HepG2 (cell line): ENCODE data around the gene SOBP. TPM values are rescaled to one million over a fixed set of nuclear protein-coding genes. Genes with fewer than 3 reads are reported as not detected.

Experiments
- ATAC-seq: fragments of 200-7000 bp; cut with Tn5 transposase; 3 replicates; pipeline ENCODE4 v1.9.1; 2020; ENCODE audit warnings: mild to moderate bottlenecking, moderate library complexity
- BruUV-seq: library from RNA; stranded (reverse); fragments of 400-500 nt; replicated peaks from 2 replicates; lab custom pipeline; 2021; lab: Mats Ljungman, UMichigan
- CTCF ChIA-PET: fragments of 300-600 bp; formaldehyde crosslinking; extraction: SDS; loops from one replicate; lab custom pipeline; 2021; ENCODE audit warnings: low total read pairs, inconsistent platforms, low intra/inter-chr PET ratio; lab: Yijun Ruan, JAX
- POLR2A ChIA-PET: fragments of 350-600 bp; sonication (Branson Sonifier 250); formaldehyde crosslinking; loops from one replicate; lab custom pipeline; 2020; ENCODE audit warnings: antibody characterized with exemption, inconsistent platforms; lab: Yijun Ruan, JAX
- DNase-seq: peaks from one replicate; pipeline ENCODE4 v3.0.0-alpha.2; 2015; ENCODE audit warnings: low spot score
- FAIRE-seq: peaks from 3 replicates; lab custom pipeline; 2011; peaks lifted over from hg19 to GRCh38; lab: Jason Lieb, UNC
- H2AFZ ChIP-seq: one replicate; pipeline ENCODE4 v1.6.1; 2011; ENCODE audit warnings: low read length, inconsistent platforms
- H3K27ac ChIP-seq: fragments of 300-600 bp; 3 replicates; pipeline ENCODE4 v1.8.0; 2011; ENCODE audit warnings: mixed run types, mild to moderate bottlenecking, mixed read lengths, low read length, inconsistent platforms; ENCODE audit not compliant: insufficient read depth; ENCODE audit errors: extremely low read length
- H3K27me3 ChIP-seq, 2 experiments: fragments of 200-600 bp in 1 of 2; 2 replicates in 1 of 2; 3 replicates in 1 of 2; pipeline versions ENCODE4 v1.6.0 to v1.8.0; 2011; ENCODE audit warnings: low read length in 2 of 2, mild to moderate bottlenecking in 2 of 2, moderate library complexity in 2 of 2, inconsistent platforms in 1 of 2; ENCODE audit not compliant: insufficient read depth in 2 of 2, control insufficient read depth in 1 of 2
- H3K36me3 ChIP-seq, 2 experiments: fragments of 200-600 bp in 1 of 2; replicated peaks in 1 of 2; 2 replicates in 1 of 2; 3 replicates in 1 of 2; pipeline versions ENCODE4 v1.5.1 to v1.8.0; 2011; ENCODE audit warnings: low read length in 2 of 2, inconsistent platforms in 1 of 2; ENCODE audit not compliant: insufficient read depth in 2 of 2, control insufficient read depth in 1 of 2
- H3K4me1 ChIP-seq: 2 replicates; pipeline ENCODE4 v1.5.1; 2012; ENCODE audit warnings: low read length, inconsistent platforms; ENCODE audit not compliant: insufficient read depth
- H3K4me2 ChIP-seq: 2 replicates; pipeline ENCODE4 v1.6.0; 2011; ENCODE audit warnings: low read depth, low read length, inconsistent platforms
- H3K4me3 ChIP-seq, 3 experiments: fragments of 200-600 bp in 1 of 3; sonication (generic), shearing (Covaris generic) in 1 of 3; replicated peaks in 1 of 3; 2 replicates each; pipeline ENCODE4 v1.5.1; 2011 to 2016; ENCODE audit warnings: low read length in 3 of 3, inconsistent platforms in 2 of 3, low read depth in 2 of 3, mild to moderate bottlenecking in 2 of 3, control low read depth in 1 of 3, mixed read lengths in 1 of 3; ENCODE audit not compliant: insufficient read depth in 1 of 3
- H3K79me2 ChIP-seq: one replicate; pipeline ENCODE4 v1.6.1; 2011; ENCODE audit warnings: low read length, inconsistent platforms; ENCODE audit not compliant: insufficient read depth
- H3K9ac ChIP-seq: 2 replicates; pipeline ENCODE4 v1.6.0; 2011; ENCODE audit warnings: mild to moderate bottlenecking, low read depth, low read length, inconsistent platforms; ENCODE audit not compliant: insufficient read depth
- H3K9me3 ChIP-seq: 2 replicates; pipeline ENCODE4 v1.5.1; 2012; ENCODE audit warnings: mild to moderate bottlenecking, low read length
- H4K20me1 ChIP-seq: 2 replicates; pipeline ENCODE4 v1.6.0; 2011; ENCODE audit warnings: inconsistent platforms, mild to moderate bottlenecking, low read length, moderate library complexity; ENCODE audit not compliant: insufficient read depth
- ATF7 ChIP-seq, 2 experiments: fragments of 450-650 bp in 1 of 2; sonication (generic) in 1 of 2; formaldehyde crosslinking in 1 of 2; IDR thresholded peaks; 2 replicates each; pipeline versions ENCODE4 v1.4.0 to v1.6.1; 2016 to 2020; ENCODE audit warnings: antibody characterized with exemption in 1 of 2, mild to moderate bottlenecking in 1 of 2, missing genetic modification reagents in 1 of 2
- CC2D1A ChIP-seq: sonication (generic); formaldehyde crosslinking; IDR thresholded peaks from 2 replicates; pipeline ENCODE4 v1.8.1; 2023; ENCODE audit warnings: mild to moderate bottlenecking, missing genetic modification reagents
- CEBPG ChIP-seq: IDR thresholded peaks from 2 replicates; pipeline ENCODE4 v1.6.1; 2016
- HNRNPL ChIP-seq: fragments of 200-400 bp; formaldehyde crosslinking; IDR thresholded peaks from 2 replicates; pipeline ENCODE4 v1.6.1; 2017; ENCODE audit warnings: mild to moderate bottlenecking, low read depth, low read length
- MBNL3 ChIP-seq: fragments of 250-450 bp; sonication (Bioruptor Pico); conservative IDR thresholded peaks from 2 replicates; pipeline ENCODE4 v1.8.0; 2022; ENCODE audit warnings: mild to moderate bottlenecking, inconsistent platforms
- NFE2L2 ChIP-seq: fragments of 150-350 bp; IDR thresholded peaks from 2 replicates; pipeline ENCODE4 v1.6.1; 2014; ENCODE audit warnings: low read length
- NFYC ChIP-seq: IDR thresholded peaks from 2 replicates; pipeline ENCODE4 v1.6.1; 2016; ENCODE audit warnings: missing genetic modification reagents, missing compliant biosample characterization
- NR2F1 ChIP-seq, 2 experiments: fragments of 450-650 bp in 1 of 2; formaldehyde crosslinking in 1 of 2; IDR thresholded peaks; 2 replicates each; pipeline versions ENCODE4 v1.5.0 to v1.6.1; 2016 to 2020; ENCODE audit warnings: mild to moderate bottlenecking in 1 of 2, missing compliant biosample characterization in 1 of 2, missing genetic modification reagents in 1 of 2, moderate library complexity in 1 of 2
- RXRA ChIP-seq: sonication (generic); formaldehyde crosslinking; IDR thresholded peaks from 2 replicates; pipeline ENCODE4 v1.5.1; 2020; ENCODE audit warnings: missing genetic modification reagents
- RXRB ChIP-seq: IDR thresholded peaks from 2 replicates; pipeline ENCODE4 v1.6.1; 2016; ENCODE audit warnings: borderline replicate concordance, missing genetic modification reagents, missing compliant biosample characterization
- SALL2 ChIP-seq: sonication (generic); formaldehyde crosslinking; IDR thresholded peaks from 2 replicates; pipeline ENCODE4 v1.8.1; 2023; ENCODE audit warnings: mild to moderate bottlenecking, missing genetic modification reagents, inconsistent platforms
- SOX5 ChIP-seq: IDR thresholded peaks from 2 replicates; pipeline ENCODE4 v1.6.1; 2016; ENCODE audit warnings: borderline replicate concordance
- SRSF4 ChIP-seq: fragments of 200-400 bp; formaldehyde crosslinking; IDR thresholded peaks from one replicate; pipeline ENCODE4 v1.6.1; 2018; ENCODE audit warnings: mild to moderate bottlenecking, low read depth, low read length, moderate library complexity; ENCODE audit not compliant: poor library complexity, severe bottlenecking
- STAG1 ChIP-seq: sonication (generic); formaldehyde crosslinking; IDR thresholded peaks from 2 replicates; pipeline ENCODE4 v1.4.0; 2020; ENCODE audit warnings: missing genetic modification reagents
- TCF7 ChIP-seq: sonication (generic); IDR thresholded peaks from 2 replicates; pipeline ENCODE4 v1.6.1; 2016; ENCODE audit warnings: antibody characterized with exemption, low read depth
- TOE1 ChIP-seq: sonication (generic); formaldehyde crosslinking; IDR thresholded peaks from 2 replicates; pipeline ENCODE4 v1.4.0; 2020; ENCODE audit warnings: mild to moderate bottlenecking, missing genetic modification reagents
- ZEB1 ChIP-seq: IDR thresholded peaks from 2 replicates; pipeline ENCODE4 v1.6.1; 2012; ENCODE audit warnings: mild to moderate bottlenecking, low read depth, inconsistent platforms; ENCODE audit not compliant: insufficient replicate concordance
- ZFY ChIP-seq: sonication (generic); formaldehyde crosslinking; IDR thresholded peaks from 2 replicates; pipeline ENCODE4 v1.4.0; 2020; ENCODE audit warnings: missing genetic modification reagents
- ZNF33A ChIP-seq: sonication (generic); formaldehyde crosslinking; IDR thresholded peaks from 2 replicates; pipeline ENCODE4 v1.5.1; 2020; ENCODE audit warnings: missing genetic modification reagents, mild to moderate bottlenecking, moderate library complexity, borderline replicate concordance
- ZNF446 ChIP-seq: sonication (generic); formaldehyde crosslinking; IDR thresholded peaks from 2 replicates; pipeline ENCODE4 v1.5.0; 2020; ENCODE audit warnings: mild to moderate bottlenecking, missing genetic modification reagents
- ZNF790 ChIP-seq: sonication (generic); formaldehyde crosslinking; IDR thresholded peaks from 2 replicates; pipeline ENCODE4 v1.8.0; 2022; ENCODE audit warnings: missing genetic modification reagents, mild to moderate bottlenecking, borderline replicate concordance
- WGBS: methylation state at CpG from one replicate; pipeline ENCODE4 v1.1.6; 2017; ENCODE audit warnings: low lambda C conversion rate; 5-methylcytosine and 5-hydroxymethylcytosine counted together
- in situ Hi-C: cut with HindIII; loops from 2 replicates; pipeline ENCODE4 v1.10.0; 2017; ENCODE audit warnings: low pct_unique_long_range_greater_than_20kb; ENCODE audit not compliant: extremely low pct_ligation_motif_present
- intact Hi-C: fragments of 100-400 bp; cut with micrococcal nuclease; formaldehyde crosslinking; loops from one replicate; pipeline ENCODE4 v1.10.0; 2022; ENCODE audit not compliant: unreplicated experiment
- polyA plus RNA-seq, 8 experiments: library from polyadenylated mRNA; depleted of rRNA in 3 of 8; stranded (reverse) in 7 of 8; unstranded in 1 of 8; fragments of >200 nt; fragmentation: Illumina TruSeq in 4 of 8; extraction: Trizol in 4 of 8; gene quantifications; 2 replicates each; pipeline versions ENCODE4 v1.2.1 to v1.2.3, GENCODE V29; 2011 to 2016; ENCODE audit warnings: low read depth in 4 of 8, missing spikeins in 1 of 8, mixed read lengths in 1 of 8; ENCODE audit not compliant: insufficient read depth in 1 of 8
- total RNA-seq, 5 experiments: library from RNA; depleted of rRNA; stranded (reverse); fragments of >200 nt; fragmentation: Illumina TruSeq; extraction: Trizol; gene quantifications; 2 replicates each; pipeline ENCODE4 v1.2.3, GENCODE V29; 2016; ENCODE audit warnings: low read depth in 1 of 5
- TF ChIP-seq, protein P1 (sequence below): sonication (generic); formaldehyde crosslinking; conservative IDR thresholded peaks from 2 replicates; pipeline ENCODE4 v1.4.0; 2020; ENCODE audit warnings: missing genetic modification reagents

The SOBP gene
- total and polyA plus RNA-seq, 2 of the 13 experiments (the other 11 are each of a cell fraction or from before 2014, with no cell fraction given): 1.5 to 6.9 TPM

GRCh38 chr6:107674995-107675738 lies 185.2 kb downstream of the SOBP start:
- H3K27ac ChIP-seq: no peak overlapping the region
- H4K20me1 ChIP-seq: no peaks in the 10 kb centered on the region
- peak overlapping the region; percentile 41 to 67 (median 52); a peak in 5 of 6 replicates for H3K4me3 ChIP-seq
- H3K4me2 ChIP-seq: peak overlapping the region; percentile 91
- peak overlapping the region; percentile 63 for H3K9ac ChIP-seq
- DNase-seq (peak; percentile 75), ATAC-seq (peak; percentile 98), FAIRE-seq (peak; percentile 89)
- in situ Hi-C loops (loop anchor here (5.0 kb wide), 1 partner anchor 172 kb away; no protein-coding TSS in a partner anchor), intact Hi-C loops (loop anchor here (1.0 to 10.0 kb wide), 5 partner anchors 30 to 360 kb away; no protein-coding TSS in a partner anchor)
- H2AFZ ChIP-seq: no peak overlapping the region
- H3K79me2 ChIP-seq: no peaks in the 10 kb centered on the region
- CTCF ChIA-PET: interaction anchor here (1.0 to 2.9 kb wide), 3 partner anchors 29 to 192 kb away, joined by 7 to 20 read pairs (median 15); no protein-coding TSS in a partner anchor
- H3K27me3 ChIP-seq: peaks cover 0 to 3% of the 10 kb centered on the region in 2 experiments; a peak in 1 of 5 replicates
- H3K36me3 ChIP-seq: no peaks in the 10 kb centered on the region
- 4% methylated on average over 4 of the region's 15 CpGs for WGBS
- peaks cover 34% of the 10 kb centered on the region for H3K4me1 ChIP-seq
- no peaks in the 10 kb centered on the region for H3K9me3 ChIP-seq
- POLR2A ChIA-PET: interaction anchor here (1.1 kb wide), 1 partner anchor 173 kb away, joined by 3 read pairs; no protein-coding TSS in a partner anchor
- no TSS peak for BruUV-seq
- TF ChIP-seq ZEB1 (peak; percentile 65), STAG1 (CRISPR knock-in tag) (peak; percentile 87), SRSF4 (no peak), ZFY (CRISPR knock-in tag) (peak; percentile 51), CEBPG (CRISPR knock-in tag) (peak; percentile 71), MBNL3 (CRISPR knock-in tag) (no peak), TOE1 (no peak), CC2D1A (CRISPR knock-in tag) (no peak), TCF7 (no peak), ZNF33A (CRISPR knock-in tag) (no peak), NFYC (CRISPR knock-in tag) (no peak), NR2F1 (CRISPR knock-in tag; IDR thresholded peaks at IDR 0.05) (no peak), ZNF790 (CRISPR knock-in tag) (peak; percentile 40; the same call in 1 of the 2 replicates), SALL2 (no peak), ZNF446 (no peak), RXRB (CRISPR knock-in tag) (peak; percentile 26; the same call in 1 of the 2 replicates), HNRNPL (peak; percentile 97), SOX5 (CRISPR knock-in tag) (peak; percentile 65; the same call in 1 of the 2 replicates), RXRA (peak; percentile 53; the same call in 1 of the 2 replicates), ATF7 (IDR thresholded peaks at IDR 0.05) (0 out of 2 replicates have a peak, but pooled peaks have one; percentile 11), ATF7 (CRISPR knock-in tag; IDR thresholded peaks at IDR 0.05) (peak; percentile 78), NFE2L2 (no peak)
- TF ChIP-seq, protein P1, sequence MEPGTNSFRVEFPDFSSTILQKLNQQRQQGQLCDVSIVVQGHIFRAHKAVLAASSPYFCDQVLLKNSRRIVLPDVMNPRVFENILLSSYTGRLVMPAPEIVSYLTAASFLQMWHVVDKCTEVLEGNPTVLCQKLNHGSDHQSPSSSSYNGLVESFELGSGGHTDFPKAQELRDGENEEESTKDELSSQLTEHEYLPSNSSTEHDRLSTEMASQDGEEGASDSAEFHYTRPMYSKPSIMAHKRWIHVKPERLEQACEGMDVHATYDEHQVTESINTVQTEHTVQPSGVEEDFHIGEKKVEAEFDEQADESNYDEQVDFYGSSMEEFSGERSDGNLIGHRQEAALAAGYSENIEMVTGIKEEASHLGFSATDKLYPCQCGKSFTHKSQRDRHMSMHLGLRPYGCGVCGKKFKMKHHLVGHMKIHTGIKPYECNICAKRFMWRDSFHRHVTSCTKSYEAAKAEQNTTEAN: no peak
